ENCODE data around the gene PRCC. TPM values are rescaled to one million over a fixed set of nuclear protein-coding genes. Genes with fewer than 3 reads are reported as not detected.

Gene PRCC
- total RNA-seq, 1 donor from 2014 or later: 93.2 TPM

DNA sequence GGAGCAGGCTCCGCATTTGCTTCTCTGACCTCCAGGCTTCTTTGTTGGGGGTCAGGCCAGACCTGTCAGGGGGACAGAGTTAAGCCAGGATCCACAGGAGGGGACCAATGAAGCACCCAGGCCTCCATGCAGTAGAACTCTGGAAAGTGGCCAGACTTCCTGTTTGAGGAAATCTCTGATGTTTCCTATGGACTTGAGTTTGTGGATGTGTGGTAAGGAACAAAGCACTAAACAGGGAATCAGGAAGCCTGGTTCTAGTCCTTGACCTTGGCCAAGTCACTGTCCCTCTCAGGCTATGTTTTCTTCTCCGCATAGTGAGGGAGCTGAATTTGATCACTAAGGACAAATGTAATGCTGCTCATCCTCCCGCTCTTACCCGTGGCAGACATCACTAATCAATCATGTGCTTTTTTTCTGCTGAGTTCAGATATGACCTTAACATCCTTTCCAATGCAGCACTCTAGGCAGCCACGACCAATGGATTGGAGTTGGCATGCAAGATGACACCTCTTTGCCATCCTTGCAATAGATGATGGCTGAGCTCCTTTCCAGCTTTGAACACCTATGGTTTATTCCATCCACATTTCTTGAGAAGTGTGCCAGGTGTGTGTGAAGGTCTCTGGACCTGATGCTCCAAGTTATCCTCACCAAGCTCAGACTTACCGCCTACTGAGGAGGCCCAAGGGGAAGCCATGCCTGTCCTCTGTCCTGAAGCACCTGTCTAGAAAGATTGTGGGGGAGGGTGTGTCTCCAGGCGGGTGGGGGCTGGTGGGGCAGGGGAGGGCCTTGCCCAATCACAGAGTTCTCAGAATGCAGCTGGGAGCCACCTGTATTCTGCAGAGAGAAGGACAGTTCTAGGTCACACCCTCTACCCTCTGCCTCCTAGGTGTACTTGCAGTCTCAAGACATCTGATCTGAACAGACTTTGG is 39.4 kb downstream of the PRCC start:
- TF ChIP-seq, protein P1, sequence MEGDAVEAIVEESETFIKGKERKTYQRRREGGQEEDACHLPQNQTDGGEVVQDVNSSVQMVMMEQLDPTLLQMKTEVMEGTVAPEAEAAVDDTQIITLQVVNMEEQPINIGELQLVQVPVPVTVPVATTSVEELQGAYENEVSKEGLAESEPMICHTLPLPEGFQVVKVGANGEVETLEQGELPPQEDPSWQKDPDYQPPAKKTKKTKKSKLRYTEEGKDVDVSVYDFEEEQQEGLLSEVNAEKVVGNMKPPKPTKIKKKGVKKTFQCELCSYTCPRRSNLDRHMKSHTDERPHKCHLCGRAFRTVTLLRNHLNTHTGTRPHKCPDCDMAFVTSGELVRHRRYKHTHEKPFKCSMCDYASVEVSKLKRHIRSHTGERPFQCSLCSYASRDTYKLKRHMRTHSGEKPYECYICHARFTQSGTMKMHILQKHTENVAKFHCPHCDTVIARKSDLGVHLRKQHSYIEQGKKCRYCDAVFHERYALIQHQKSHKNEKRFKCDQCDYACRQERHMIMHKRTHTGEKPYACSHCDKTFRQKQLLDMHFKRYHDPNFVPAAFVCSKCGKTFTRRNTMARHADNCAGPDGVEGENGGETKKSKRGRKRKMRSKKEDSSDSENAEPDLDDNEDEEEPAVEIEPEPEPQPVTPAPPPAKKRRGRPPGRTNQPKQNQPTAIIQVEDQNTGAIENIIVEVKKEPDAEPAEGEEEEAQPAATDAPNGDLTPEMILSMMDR (IDR thresholded peaks at IDR 0.05; ENCODE audit: unreplicated experiment): no peak
- no peak overlapping the region for H3K4me3 Mint-ChIP-seq (ENCODE audit: low read depth)

DNA sequence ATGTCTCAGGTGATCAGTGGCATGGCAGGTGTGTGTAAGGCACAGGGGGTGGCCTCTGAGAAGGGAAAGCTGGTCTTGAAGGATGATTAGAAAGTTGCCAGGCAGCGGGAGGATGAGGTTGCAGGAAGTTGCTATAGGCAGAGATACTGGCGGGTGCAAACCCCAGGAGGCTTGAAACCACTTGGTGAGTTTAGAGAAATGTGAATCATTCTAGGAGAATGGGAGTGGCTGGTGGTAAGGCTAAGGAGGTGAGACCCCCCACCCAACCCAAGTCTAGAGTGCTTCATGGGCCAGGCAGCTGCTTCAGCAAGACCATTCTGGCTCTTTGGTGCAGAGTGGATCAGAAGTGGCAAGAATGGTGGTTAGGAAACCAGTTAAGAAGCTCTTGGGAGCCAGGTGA is 40.3 kb downstream of the PRCC start:
- Mint-ChIP-seq H3K27me3 (peaks cover 25% of the 10 kb centered on the region), H3K9me3 (ENCODE audit: low read depth) (no peaks in the 10 kb centered on the region), H3K4me1 (ENCODE audit: low read depth) (peaks cover 5% of the 10 kb centered on the region), H3K4me3 (ENCODE audit: low read depth) (no peak overlapping the region), H3K27ac (peak overlapping the region; percentile 82), H3K36me3 (ENCODE audit: insufficient read depth) (no peaks in the 10 kb centered on the region)
- DNase-seq (ENCODE audit: low spot score, unreplicated experiment): no peak
- TF ChIP-seq, protein P1 (IDR thresholded peaks at IDR 0.05; ENCODE audit: unreplicated experiment): no peak

More for the DNA sequence above, 39.4 kb downstream of the PRCC start:
- no peak for DNase-seq (ENCODE audit: low spot score, unreplicated experiment)
- Mint-ChIP-seq H3K27me3 (peaks cover 17% of the 10 kb centered on the region), H3K9me3 (ENCODE audit: low read depth) (no peaks in the 10 kb centered on the region), H3K27ac (no peak overlapping the region), H3K4me1 (ENCODE audit: low read depth) (peaks cover 5% of the 10 kb centered on the region), H3K36me3 (ENCODE audit: insufficient read depth) (no peaks in the 10 kb centered on the region)

DNA sequence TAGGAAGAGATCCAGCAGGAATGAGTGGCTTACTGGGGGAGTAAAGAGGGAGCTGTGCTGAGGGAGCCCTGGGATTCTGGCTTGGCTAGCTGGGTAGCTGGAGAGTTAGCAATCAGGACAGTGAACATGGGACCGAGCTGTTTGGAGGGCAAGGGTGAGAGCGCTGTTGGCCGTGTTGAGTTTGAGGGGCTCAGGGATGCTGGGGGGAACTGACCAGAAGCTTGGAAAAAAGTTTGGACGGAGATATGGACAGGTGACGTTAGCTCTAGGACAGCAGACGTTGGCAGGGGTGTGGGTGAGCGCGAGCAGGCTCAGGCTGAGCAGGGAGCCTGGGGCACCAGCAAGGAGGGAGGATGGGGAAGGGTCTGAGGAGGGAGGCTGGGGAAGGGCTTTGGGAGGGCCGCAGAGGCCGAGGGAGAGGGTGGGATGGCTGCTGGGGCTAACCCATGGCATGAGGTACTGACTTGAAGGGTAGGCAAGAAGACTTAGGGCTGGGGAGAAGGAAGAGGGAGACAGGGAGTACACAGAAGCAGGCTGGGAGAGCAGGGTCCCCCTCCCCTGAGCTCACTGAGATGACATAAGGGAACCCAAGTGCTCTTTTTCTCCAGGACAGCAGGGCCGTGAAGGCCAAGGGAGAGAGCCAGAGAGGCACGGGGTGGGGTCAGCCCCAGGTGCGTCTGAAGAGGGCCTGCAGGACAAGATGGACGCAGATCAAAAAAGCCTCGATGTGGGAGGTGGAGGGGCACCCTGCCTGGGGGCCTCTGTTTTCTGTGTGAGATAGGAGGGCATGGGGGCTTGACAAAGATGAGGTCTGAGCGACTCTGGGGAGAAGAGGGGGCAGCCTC is 41.1 kb downstream of the PRCC start:
- no peak overlapping the region for H3K27ac Mint-ChIP-seq
- H3K9me3 Mint-ChIP-seq (ENCODE audit: low read depth): no peaks in the 10 kb centered on the region
- no peaks in the 10 kb centered on the region for H3K36me3 Mint-ChIP-seq (ENCODE audit: insufficient read depth)

DNA sequence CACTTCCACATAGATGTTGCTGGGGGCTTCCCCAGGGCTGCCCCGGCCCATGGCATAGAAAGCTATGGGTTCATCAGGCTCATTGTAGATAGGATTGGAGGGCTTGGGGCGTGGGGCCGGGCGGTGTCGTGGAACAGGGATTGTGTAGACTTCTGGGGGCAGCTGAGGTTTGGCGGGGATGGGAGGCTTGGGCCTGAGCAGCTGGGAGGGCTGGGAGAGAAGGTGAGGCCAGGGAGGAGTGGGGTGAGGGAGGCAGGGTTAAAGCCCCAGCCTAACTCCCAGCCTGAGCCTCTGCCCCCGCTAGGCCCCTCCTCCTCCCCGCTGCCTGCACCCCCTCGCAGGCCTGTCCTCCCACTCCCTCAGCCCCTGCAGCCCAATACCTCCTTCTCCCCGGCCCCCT is 41.9 kb downstream of the PRCC start:
- Mint-ChIP-seq H3K36me3 (ENCODE audit: insufficient read depth) (no peaks in the 10 kb centered on the region), H3K27me3 (peaks cover 40% of the 10 kb centered on the region), H3K27ac (no peak overlapping the region), H3K4me3 (ENCODE audit: low read depth) (no peak overlapping the region), H3K9me3 (ENCODE audit: low read depth) (no peaks in the 10 kb centered on the region), H3K4me1 (ENCODE audit: low read depth) (peaks cover 4% of the 10 kb centered on the region)
- TF ChIP-seq, protein P1 (IDR thresholded peaks at IDR 0.05; ENCODE audit: unreplicated experiment): no peak
- DNase-seq (ENCODE audit: low spot score, unreplicated experiment): no peak

More for the DNA sequence above, 41.1 kb downstream of the PRCC start:
- Mint-ChIP-seq H3K4me3 (ENCODE audit: low read depth) (no peak overlapping the region), H3K27me3 (peaks cover 33% of the 10 kb centered on the region), H3K4me1 (ENCODE audit: low read depth) (peaks cover 5% of the 10 kb centered on the region)
- TF ChIP-seq, protein P1 (IDR thresholded peaks at IDR 0.05; ENCODE audit: unreplicated experiment): no peak
- no peak for DNase-seq (ENCODE audit: low spot score, unreplicated experiment)

DNA sequence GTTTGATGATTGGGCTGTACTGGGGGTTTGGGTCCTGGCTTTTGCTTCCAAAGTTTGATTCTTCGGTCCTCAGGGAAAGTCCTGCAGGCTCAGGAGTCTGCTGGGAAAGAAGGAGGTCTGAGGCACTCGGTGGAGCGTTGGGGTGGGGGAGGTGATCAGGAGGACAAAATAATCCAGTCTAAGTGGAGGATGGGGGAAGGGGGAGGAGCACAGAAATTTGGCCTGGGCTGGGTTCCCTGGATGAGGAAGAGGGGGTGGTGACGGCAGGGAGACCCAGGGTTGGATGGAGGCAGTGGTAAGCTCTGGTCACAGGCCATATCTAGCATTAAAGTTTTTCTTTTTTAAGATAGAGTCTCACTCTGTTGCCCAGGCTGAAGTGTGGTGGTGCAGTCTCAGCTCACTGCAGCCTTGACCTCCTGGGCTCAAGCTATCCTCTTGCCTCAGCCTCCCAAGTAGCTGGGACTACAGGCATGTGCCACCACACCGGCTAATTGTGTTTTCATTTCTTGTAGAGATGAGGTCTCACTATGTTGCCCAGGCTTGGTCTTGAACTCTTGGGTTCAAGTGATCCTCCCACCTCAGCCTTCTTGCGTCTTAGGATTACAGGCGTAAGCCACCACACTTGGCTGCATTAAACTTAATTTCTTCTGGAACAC is 42.5 kb downstream of the PRCC start:
- TF ChIP-seq, protein P1 (IDR thresholded peaks at IDR 0.05; ENCODE audit: unreplicated experiment): no peak
- Mint-ChIP-seq H3K9me3 (ENCODE audit: low read depth) (no peaks in the 10 kb centered on the region), H3K4me3 (ENCODE audit: low read depth) (no peak overlapping the region), H3K27ac (no peak overlapping the region), H3K27me3 (peaks cover 45% of the 10 kb centered on the region), H3K4me1 (ENCODE audit: low read depth) (peaks cover 2% of the 10 kb centered on the region), H3K36me3 (ENCODE audit: insufficient read depth) (no peaks in the 10 kb centered on the region)
- DNase-seq (ENCODE audit: low spot score, unreplicated experiment): no peak
